Epithelial cell of proximal tubule (primary cell): ENCODE measurements around the gene PSMG4. TPM values are rescaled to one million over a fixed set of nuclear protein-coding genes. Genes with fewer than 3 reads are reported as not detected.

Source experiments
- DNase-seq: peaks from one replicate; pipeline ENCODE4 v3.0.0-alpha.2; 2011; ENCODE audit warnings: low read depth
- H3K4me3 ChIP-seq: 2 replicates; pipeline ENCODE4 v1.5.1; 2011; ENCODE audit warnings: low read depth, mild to moderate bottlenecking, low read length
- CTCF ChIP-seq: conservative IDR thresholded peaks from 2 replicates; pipeline ENCODE4 v1.5.1; 2012; ENCODE audit warnings: low read depth, mild to moderate bottlenecking, low read length
- total RNA-seq: library from RNA; depleted of rRNA; stranded (reverse); fragments of >200 nt; gene quantifications from 2 replicates; pipeline ENCODE4 v1.2.3, GENCODE V29; 2015

The PSMG4 gene
- total RNA-seq, 1 donor from 2014 or later = 24.6 TPM

GRCh38 chr6:3276174-3277167, 17.7 kb downstream of the PSMG4 start:
- TF ChIP-seq CTCF = no peak
- DNase-seq = no peak
- no peak overlapping the region for H3K4me3 ChIP-seq

- no peak for DNase-seq
- no peak overlapping the region for H3K4me3 ChIP-seq
- TF ChIP-seq CTCF = no peak
Observed at GRCh38 chr6:3277251-3277650, 18.5 kb downstream of the PSMG4 start.

GRCh38 chr6:3277851-3278416, 19.2 kb downstream of the PSMG4 start:
- DNase-seq = no peak
- no peak for TF ChIP-seq CTCF
- no peak overlapping the region for H3K4me3 ChIP-seq

- DNase-seq = no peak
- no peak overlapping the region for H3K4me3 ChIP-seq
- TF ChIP-seq CTCF = no peak
Observed at GRCh38 chr6:3278691-3279090, 19.9 kb downstream of the PSMG4 start.

- TF ChIP-seq CTCF = no peak
- no peak for DNase-seq
- no peak overlapping the region for H3K4me3 ChIP-seq
Observed at GRCh38 chr6:3280091-3280490, 21.3 kb downstream of the PSMG4 start.

GRCh38 chr6:3280866-3281465, 22.2 kb downstream of the PSMG4 start:
- no peak for DNase-seq
- TF ChIP-seq CTCF = no peak

More at GRCh38 chr6:3280866-3281465, 22.2 kb downstream of the PSMG4 start:
- H3K4me3 ChIP-seq = no peak overlapping the region
